Measurements from ENCODE around the gene OR4F15.
"Not testable (repeated sequence)": the region's sequence is repeated elsewhere in the genome, so short reads cannot be mapped to it uniquely, and the experiment has no call there.

OR4F15 gene

GRCh38 chr15:101793981-101794380 lies 18.0 kb upstream of the OR4F15 start:
- H3K27me3 ChIP-seq (ENCODE audit: control insufficient read depth, low read length); H3K36me3 ChIP-seq (ENCODE audit: control insufficient read depth, low read length); H3K4me1 ChIP-seq (ENCODE audit: control insufficient read depth, low read length); H3K9me3 ChIP-seq (ENCODE audit: control insufficient read depth, insufficient read depth, low read length); H4K20me1 ChIP-seq (ENCODE audit: control insufficient read depth, insufficient read depth, low read depth, low read length); H3K9me2 ChIP-seq (replicated peaks; ENCODE audit: control insufficient read depth, low read length); H3K27ac ChIP-seq (ENCODE audit: low read depth, low read length); H3K79me2 ChIP-seq (ENCODE audit: control insufficient read depth, low read length); H3F3A ChIP-seq (ENCODE audit: control insufficient read depth, insufficient read depth); H3K4me3 ChIP-seq (ENCODE audit: low read length); H3K4me2 ChIP-seq (ENCODE audit: low read length): not testable (repeated sequence)

- peaks cover 5% of the 10 kb centered on the region; the same call in 1 of the 2 replicates for H3K27me3 ChIP-seq (ENCODE audit: control insufficient read depth, low read length)
- TF ChIP-seq EZH2phosphoT487 (IDR thresholded peaks at IDR 0.05; ENCODE audit: borderline replicate concordance, low read length) (no peak), CTCF (IDR thresholded peaks at IDR 0.05; ENCODE audit: low read depth, low read length, poor library complexity, severe bottlenecking) (no peak)
- H3K36me3 ChIP-seq (ENCODE audit: control insufficient read depth, low read length), result no peaks in the 10 kb centered on the region
- H3K4me1 ChIP-seq (ENCODE audit: control insufficient read depth, low read length), result no peaks in the 10 kb centered on the region
- no peak overlapping the region for H3K4me3 ChIP-seq (ENCODE audit: low read length)
- no peaks in the 10 kb centered on the region for H3K9me3 ChIP-seq (ENCODE audit: control insufficient read depth, insufficient read depth, low read length)
- H3K79me2 ChIP-seq (ENCODE audit: control insufficient read depth, low read length), result no peaks in the 10 kb centered on the region
- no peak overlapping the region for H3K27ac ChIP-seq (ENCODE audit: low read depth, low read length)
- no peaks in the 10 kb centered on the region for H4K20me1 ChIP-seq (ENCODE audit: control insufficient read depth, insufficient read depth, low read depth, low read length)
- H3K4me2 ChIP-seq (ENCODE audit: low read length), result no peak overlapping the region
- no peaks in the 10 kb centered on the region for H3K9me2 ChIP-seq (replicated peaks; ENCODE audit: control insufficient read depth, low read length)
- no peaks in the 10 kb centered on the region for H3F3A ChIP-seq (ENCODE audit: control insufficient read depth, insufficient read depth)
Measured at GRCh38 chr15:101795455-101795854, 16.5 kb upstream of the OR4F15 start.

- Histone ChIP-seq H3K9me2 (replicated peaks; ENCODE audit: control insufficient read depth, low read length) (no peaks in the 10 kb centered on the region), H3K36me3 (ENCODE audit: control insufficient read depth, low read length) (no peaks in the 10 kb centered on the region), H3K4me1 (ENCODE audit: control insufficient read depth, low read length) (no peaks in the 10 kb centered on the region), H3K9me3 (ENCODE audit: control insufficient read depth, insufficient read depth, low read length) (no peaks in the 10 kb centered on the region), H3K79me2 (ENCODE audit: control insufficient read depth, low read length) (no peaks in the 10 kb centered on the region), H3F3A (ENCODE audit: control insufficient read depth, insufficient read depth) (no peaks in the 10 kb centered on the region), H3K27ac (ENCODE audit: low read depth, low read length) (no peak overlapping the region), H3K4me2 (ENCODE audit: low read length) (no peak overlapping the region), H3K4me3 (ENCODE audit: low read length) (no peak overlapping the region), H3K27me3 (ENCODE audit: control insufficient read depth, low read length) (peaks cover 7% of the 10 kb centered on the region), H4K20me1 (ENCODE audit: control insufficient read depth, insufficient read depth, low read depth, low read length) (no peaks in the 10 kb centered on the region)
- TF ChIP-seq EZH2phosphoT487 (IDR thresholded peaks at IDR 0.05; ENCODE audit: borderline replicate concordance, low read length) (no peak), CTCF (IDR thresholded peaks at IDR 0.05; ENCODE audit: low read depth, low read length, poor library complexity, severe bottlenecking) (no peak)
Measured at GRCh38 chr15:101799665-101800064, 12.3 kb upstream of the OR4F15 start.

- no peaks in the 10 kb centered on the region for H3K9me3 ChIP-seq (ENCODE audit: control insufficient read depth, insufficient read depth, low read length)
Measured at GRCh38 chr15:101801048-101801447, 11.0 kb upstream of the OR4F15 start.

More at GRCh38 chr15:101801048-101801447, 11.0 kb upstream of the OR4F15 start:
- Histone ChIP-seq H3K36me3 (ENCODE audit: control insufficient read depth, low read length) (no peaks in the 10 kb centered on the region), H3K4me3 (ENCODE audit: low read length) (no peak overlapping the region), H3F3A (ENCODE audit: control insufficient read depth, insufficient read depth) (no peaks in the 10 kb centered on the region), H3K27ac (ENCODE audit: low read depth, low read length) (no peak overlapping the region), H3K4me1 (ENCODE audit: control insufficient read depth, low read length) (no peaks in the 10 kb centered on the region), H3K4me2 (ENCODE audit: low read length) (no peak overlapping the region), H3K9me2 (replicated peaks; ENCODE audit: control insufficient read depth, low read length) (no peaks in the 10 kb centered on the region), H3K27me3 (ENCODE audit: control insufficient read depth, low read length) (peaks cover 13% of the 10 kb centered on the region), H4K20me1 (ENCODE audit: control insufficient read depth, insufficient read depth, low read depth, low read length) (no peaks in the 10 kb centered on the region), H3K79me2 (ENCODE audit: control insufficient read depth, low read length) (no peaks in the 10 kb centered on the region)
- TF ChIP-seq EZH2phosphoT487 (IDR thresholded peaks at IDR 0.05; ENCODE audit: borderline replicate concordance, low read length), result no peak
- TF ChIP-seq CTCF (IDR thresholded peaks at IDR 0.05; ENCODE audit: low read depth, low read length, poor library complexity, severe bottlenecking), result no peak
